ENCODE data around the gene D2HGDH. TPM values are rescaled to one million over a fixed set of nuclear protein-coding genes. Genes with fewer than 3 reads are reported as not detected.

Gene D2HGDH
- total RNA-seq (10 to 100 TPM; 36.1 to 37.7 TPM), polyA plus RNA-seq (ENCODE audit: insufficient read depth, low read depth, low replicate concordance) (15.6 TPM)
- long read RNA-seq, donor 1, partial matches to known transcripts = 48 of 52 reads
- long read RNA-seq, donor 1, other reads (novel, unspliced or antisense) = 0 of 52 reads
- long read RNA-seq, donor 2, partial matches to known transcripts = 0 of 2 reads
- long read RNA-seq, donor 2, other reads (novel, unspliced or antisense) = 0 of 2 reads

- TF ChIP-seq CTCF (IDR thresholded peaks at IDR 0.05) = no peak
- TF ChIP-seq POLR2A (IDR thresholded peaks at IDR 0.05) = peak; percentile 18
- 1% methylated on average over 56 of the region's 98 CpGs; no CpG with 5 or more reads in 1 of the 2 donors for WGBS, 2 donors
- intact Hi-C loops (cut with DNase I; ENCODE audit: low total_unique reads) = no loop called here
These were observed at the start of gene D2HGDH for GRCh38 chr2:241734467-241735208. TSS of gene D2HGDH (plus strand) at chr2:241734630. CDS start at chr2:241735225, 595 bp downstream.

DNA sequence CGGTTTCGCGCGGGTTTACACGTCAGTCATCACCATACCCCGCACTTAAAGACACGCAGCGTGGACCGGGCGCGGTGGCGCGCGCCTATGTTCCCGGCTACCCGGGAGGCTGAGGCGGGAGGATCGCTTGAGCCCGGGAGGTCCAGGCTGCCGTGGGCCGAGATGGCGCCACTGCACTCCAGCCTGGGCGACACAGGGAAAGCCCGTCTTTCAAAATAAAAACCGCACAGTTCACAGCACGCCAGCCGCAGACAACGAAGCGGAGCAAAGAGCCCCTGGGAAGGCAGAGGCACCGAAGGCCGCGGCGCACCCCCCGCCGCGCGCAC is 48.1 kb upstream of the D2HGDH start:
- H3K27ac ChIP-seq = peak overlapping the region; percentile 76 to 91
- peak; percentile 26 for DNase-seq
- H3K9me3 ChIP-seq = no peaks in the 10 kb centered on the region
- peak overlapping the region; percentile 93 to 94 for H3K4me3 ChIP-seq
- TF ChIP-seq CTCF (IDR thresholded peaks at IDR 0.05) = no peak
- TF ChIP-seq POLR2A (IDR thresholded peaks at IDR 0.05) = no peak
- no peaks in the 10 kb centered on the region for H3K27me3 ChIP-seq
- intact Hi-C loops (cut with DNase I; ENCODE audit: low total_unique reads) = no loop called here
- peaks cover 20% of the 10 kb centered on the region for H3K4me1 ChIP-seq
- no peaks in the 10 kb centered on the region for H3K36me3 ChIP-seq (ENCODE audit: low read depth, missing control alignments)
- 0 to 1% methylated on average over 25 to 37 of the region's 37 CpGs for WGBS, 2 donors

More at GRCh38 chr2:241734467-241735208, at the start of gene D2HGDH:
- H3K27ac ChIP-seq = peak within 1 kb of the TSS; percentile 73 to 91
- peaks cover 10% of the 10 kb centered on the region for H3K4me1 ChIP-seq
- H3K9me3 ChIP-seq = no peaks in the 10 kb centered on the region
- DNase-seq = peak; percentile 96
- peak within 1 kb of the TSS; percentile 84 to 89 for H3K4me3 ChIP-seq
- no peaks in the 10 kb centered on the region for H3K27me3 ChIP-seq
- no peaks in the 10 kb centered on the region for H3K36me3 ChIP-seq (ENCODE audit: low read depth, missing control alignments)

DNA sequence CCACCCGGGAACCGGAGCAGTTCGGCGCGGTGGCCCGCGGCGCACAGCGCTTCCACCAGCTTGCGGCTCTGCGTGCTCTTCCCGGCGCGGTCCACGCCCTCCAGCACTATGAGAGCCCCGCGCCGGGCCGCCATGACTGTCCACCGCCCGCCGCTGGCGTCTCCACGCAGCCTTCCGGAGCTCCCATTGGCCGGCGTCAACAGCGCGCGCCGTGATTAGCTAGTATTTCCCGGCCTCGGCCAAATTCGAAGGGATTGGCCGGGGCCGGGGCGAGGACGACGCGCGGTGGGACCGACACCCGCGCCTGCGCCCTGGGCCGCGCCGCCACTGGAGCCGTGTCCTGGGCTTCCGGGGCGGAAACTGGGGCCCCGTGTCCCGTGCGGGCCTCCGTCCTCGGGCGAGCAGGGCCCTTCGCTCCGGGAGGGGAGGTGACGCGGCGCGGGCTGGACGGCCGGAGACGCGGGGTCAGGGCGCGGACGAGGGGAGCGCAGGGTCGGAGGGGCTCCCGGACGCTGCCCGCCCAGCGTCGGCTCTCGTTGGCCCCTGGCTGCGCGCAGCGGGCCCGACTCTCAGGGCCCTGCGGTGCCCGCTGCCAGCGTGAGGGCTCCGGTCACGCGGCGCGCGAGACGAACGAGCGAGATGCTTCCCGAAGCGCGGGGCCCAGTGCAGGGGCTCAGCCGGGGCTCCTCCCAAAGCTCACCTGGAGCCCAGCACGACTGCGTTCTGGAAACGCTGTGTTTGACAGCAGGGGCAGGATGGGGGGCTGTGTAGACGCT is 47.6 kb upstream of the D2HGDH start, which contains the start of gene DTYMK:
Gene DTYMK (minus strand): TSS at position 166 of the 776 bp plus-strand sequence. CDS start 32 bp downstream, at position 134.
- intact Hi-C loops (cut with DNase I; ENCODE audit: low total_unique reads) = no loop called here
- H3K36me3 ChIP-seq (ENCODE audit: low read depth, missing control alignments) = no peaks in the 10 kb centered on the region
- peak within 1 kb of the TSS; percentile 91 for H3K27ac ChIP-seq
- 1 to 4% methylated on average over 9 to 87 of the region's 102 CpGs for WGBS, 2 donors
- H3K4me3 ChIP-seq = peak within 1 kb of the TSS; percentile 93 to 94
- TF ChIP-seq CTCF (IDR thresholded peaks at IDR 0.05) = peak in 1 of 3 experiments; percentile 14
- no peak for TF ChIP-seq POLR2A (IDR thresholded peaks at IDR 0.05)
- no peaks in the 10 kb centered on the region for H3K9me3 ChIP-seq
- peaks cover 20% of the 10 kb centered on the region for H3K4me1 ChIP-seq
- DNase-seq = peak; percentile 97
- H3K27me3 ChIP-seq = no peaks in the 10 kb centered on the region

DNA sequence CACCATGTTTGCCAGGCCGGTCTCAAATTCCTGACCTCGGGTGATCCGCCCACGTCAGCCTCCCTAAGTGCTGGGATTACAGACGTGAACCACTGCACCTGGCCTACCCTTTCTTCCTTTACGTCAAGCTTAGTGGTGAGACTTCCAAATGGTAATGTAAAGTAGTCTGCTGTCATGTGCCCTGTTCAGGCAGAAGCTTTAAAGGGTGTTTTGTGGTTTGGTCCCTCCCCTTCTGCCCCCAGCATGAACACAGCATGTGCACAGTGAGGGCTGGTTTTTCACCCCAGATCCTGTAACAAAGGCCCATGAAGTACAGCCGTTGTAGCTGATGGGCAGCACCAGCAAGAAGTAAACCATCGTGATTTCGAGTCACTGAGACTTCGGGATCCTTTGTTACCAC is 45.1 kb upstream of the D2HGDH start:
- H3K9me3 ChIP-seq = no peaks in the 10 kb centered on the region
- H3K27ac ChIP-seq = no peak overlapping the region
- intact Hi-C loops (cut with DNase I; ENCODE audit: low total_unique reads) = no loop called here
- DNase-seq = no peak
- H3K27me3 ChIP-seq = no peaks in the 10 kb centered on the region
- TF ChIP-seq CTCF (IDR thresholded peaks at IDR 0.05) = no peak
- TF ChIP-seq POLR2A (IDR thresholded peaks at IDR 0.05) = no peak
- WGBS, 2 donors = 76 to 83% methylated on average over 10 of the region's 10 CpGs
- peaks cover 20% of the 10 kb centered on the region for H3K4me1 ChIP-seq
- H3K4me3 ChIP-seq = no peak overlapping the region
- H3K36me3 ChIP-seq (ENCODE audit: low read depth, missing control alignments) = no peaks in the 10 kb centered on the region

All from testis (tissue), 5 donors.